UCSD-AML1 (cell line): Measurements from ENCODE around the gene L3MBTL4.
"Not testable (repeated sequence)": the region's sequence is repeated elsewhere in the genome, so short reads cannot be mapped to it uniquely, and the experiment has no call there.

ENCODE experiments used
- DNase-seq: peaks from one replicate; lab custom pipeline; 2025; ENCODE audit not compliant: unreplicated experiment; lab: John Stamatoyannopoulos, UW

Gene L3MBTL4

DNA sequence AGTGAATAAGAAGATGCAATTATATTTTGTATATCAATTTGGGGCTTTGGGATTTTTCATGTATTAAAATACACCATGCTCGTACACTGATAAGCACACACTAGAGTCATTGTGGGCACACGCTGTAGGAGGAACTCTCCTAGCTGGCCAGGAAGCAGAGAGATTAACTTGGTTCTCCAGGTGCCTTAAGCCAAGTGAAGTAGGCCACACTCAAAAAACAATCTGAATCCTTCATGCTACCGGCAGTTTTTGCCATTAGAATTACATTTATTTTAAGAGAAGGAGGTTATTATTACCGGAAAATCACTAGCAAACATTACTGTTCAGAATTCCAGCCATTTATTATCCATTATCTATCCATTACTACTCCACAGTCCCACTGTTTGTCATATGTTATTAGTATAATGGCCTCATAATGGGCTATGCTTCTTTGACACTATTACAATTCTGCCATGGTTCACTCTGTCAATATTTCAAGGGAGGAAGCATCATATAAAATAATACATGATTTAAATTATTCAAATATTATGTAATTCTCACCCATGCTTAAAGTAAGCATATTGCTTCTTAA is 214.4 kb downstream of the L3MBTL4 start:
- DNase-seq = no peak

- no peak for DNase-seq
Observed at GRCh38 chr18:6199777-6200176, 214.9 kb downstream of the L3MBTL4 start.

DNA sequence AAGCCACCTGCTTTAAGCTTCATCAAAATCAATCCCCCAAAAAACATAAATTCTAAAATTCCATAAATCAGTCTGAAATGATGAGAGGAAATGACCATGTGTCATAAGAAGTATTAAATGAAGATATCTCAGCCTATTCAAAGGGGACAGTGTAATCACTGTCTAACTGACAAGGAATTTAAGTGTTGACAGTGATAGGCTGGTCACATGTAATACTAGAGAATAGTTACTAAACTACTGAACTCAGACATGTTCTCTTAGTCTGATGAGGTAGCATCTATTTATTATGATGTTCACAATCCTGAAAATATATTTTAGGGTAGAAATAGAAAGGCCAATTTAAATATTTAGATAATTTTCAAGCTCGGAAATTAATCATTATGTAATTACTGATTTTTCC is 216.1 kb downstream of the L3MBTL4 start:
- no peak for DNase-seq

DNA sequence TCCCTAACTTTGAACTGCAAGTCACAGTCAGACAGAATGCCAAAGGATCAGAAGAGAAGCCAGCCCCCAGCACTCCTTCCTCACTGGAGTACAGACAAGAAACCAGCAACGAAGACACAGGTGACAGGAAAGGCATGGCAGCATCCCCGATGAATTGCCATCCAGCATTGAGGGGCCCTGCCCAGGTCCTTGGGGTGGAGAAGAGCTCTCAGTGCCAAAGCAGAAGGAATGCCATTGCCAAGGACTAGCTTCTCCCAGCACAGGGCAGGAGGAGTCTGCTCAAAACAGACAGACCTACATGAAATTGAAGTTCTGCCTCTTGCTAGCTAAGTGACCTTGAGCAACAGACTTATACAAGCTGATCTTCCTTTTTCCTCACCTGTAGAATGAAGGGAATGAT is 220.1 kb downstream of the L3MBTL4 start:
- no peak for DNase-seq

- DNase-seq = not testable (repeated sequence)
Observed at GRCh38 chr18:6185782-6186181, 228.9 kb downstream of the L3MBTL4 start.

DNA sequence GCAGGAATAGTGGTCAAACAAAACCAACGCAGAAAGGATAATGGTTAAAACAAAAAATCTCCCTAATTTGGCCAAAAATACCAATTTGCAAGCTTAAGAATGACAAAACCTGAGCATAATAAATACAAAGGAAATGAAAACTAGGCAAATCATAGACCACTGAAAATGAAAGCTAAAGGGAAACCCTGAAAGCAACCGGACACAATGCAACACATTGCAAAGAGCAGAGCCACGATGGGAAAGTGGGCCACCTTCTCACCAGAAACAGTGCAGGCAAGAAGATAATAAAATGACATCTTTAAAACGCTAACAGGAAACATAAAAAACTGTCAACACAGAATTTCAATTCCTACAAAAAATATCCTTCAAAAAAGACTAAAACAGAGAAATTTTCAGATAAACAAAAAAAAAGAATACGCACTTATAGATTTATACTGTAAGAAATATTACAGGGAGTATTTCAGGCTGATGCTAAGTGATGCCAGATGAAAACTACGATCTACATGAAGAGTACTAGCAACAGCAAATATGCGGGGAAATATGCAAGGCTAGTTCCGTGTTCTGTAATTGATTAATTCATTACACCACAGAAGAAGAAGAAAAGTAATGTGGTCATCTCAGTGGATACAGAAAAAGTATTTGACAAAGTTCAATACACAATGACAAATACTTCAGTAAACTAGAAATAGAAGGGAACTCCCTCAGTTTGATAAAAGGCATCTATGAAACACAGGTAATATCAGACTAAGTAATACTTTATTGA is 239.5 kb downstream of the L3MBTL4 start:
- no peak for DNase-seq

GRCh38 chr18:6170604-6171003 is 244.1 kb downstream of the L3MBTL4 start:
- DNase-seq = no peak

GRCh38 chr18:6161549-6161948 is 253.2 kb downstream of the L3MBTL4 start:
- no peak for DNase-seq

DNA sequence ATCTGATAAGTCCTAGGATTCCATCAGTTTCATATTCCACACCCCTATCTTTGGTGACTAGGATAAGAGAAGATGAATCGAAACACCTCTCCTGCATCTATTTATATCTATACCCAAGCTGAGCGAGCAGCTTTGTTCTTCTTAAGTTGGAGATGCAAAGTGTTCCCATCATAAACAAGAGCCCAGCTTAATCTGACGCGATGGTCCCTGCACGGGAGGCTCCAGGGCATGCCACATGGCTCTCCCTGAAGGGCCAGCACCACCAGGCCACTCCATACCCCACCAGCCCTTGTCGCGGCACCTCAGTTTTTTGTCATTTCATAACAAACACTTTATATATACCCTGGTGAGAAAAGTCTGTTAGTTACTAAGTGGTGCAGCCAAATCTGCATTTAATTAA is 255.3 kb downstream of the L3MBTL4 start:
- no peak for DNase-seq

- DNase-seq = no peak
Observed at GRCh38 chr18:6158958-6159357, 255.8 kb downstream of the L3MBTL4 start.

DNA sequence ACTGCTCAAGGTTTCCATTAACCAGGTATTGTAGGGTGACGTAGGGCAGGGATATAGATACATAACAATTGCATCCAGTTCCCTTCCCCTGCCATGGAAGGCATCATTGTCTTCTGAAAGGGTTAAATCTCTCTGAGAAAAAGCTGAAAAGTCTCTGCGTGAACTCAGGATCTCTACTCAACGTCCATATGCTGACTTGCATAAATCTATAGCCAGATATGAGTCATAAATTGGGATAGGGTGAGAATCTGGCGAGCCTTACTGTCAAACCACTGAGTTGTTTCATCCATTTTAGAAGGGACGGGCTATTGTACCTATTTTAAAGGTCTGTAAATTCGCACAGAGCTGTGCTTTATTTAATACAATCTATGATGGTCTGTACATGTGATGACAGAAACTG is 258.3 kb downstream of the L3MBTL4 start:
- DNase-seq = no peak

GRCh38 chr18:6155707-6156106 is 259.0 kb downstream of the L3MBTL4 start:
- DNase-seq = no peak

GRCh38 chr18:6150430-6150829 is 264.3 kb downstream of the L3MBTL4 start:
- no peak for DNase-seq

- DNase-seq = no peak
Observed at GRCh38 chr18:6146307-6146661, 268.4 kb downstream of the L3MBTL4 start.

GRCh38 chr18:6145645-6146306 is 268.9 kb downstream of the L3MBTL4 start:
- DNase-seq = no peak

GRCh38 chr18:6139007-6139406 is 275.7 kb downstream of the L3MBTL4 start:
- DNase-seq = no peak

- DNase-seq = not testable (repeated sequence)
Observed at GRCh38 chr18:6135901-6136300, 278.8 kb downstream of the L3MBTL4 start.

GRCh38 chr18:6135029-6135428 is 279.7 kb downstream of the L3MBTL4 start:
- not testable (repeated sequence) for DNase-seq

GRCh38 chr18:6132751-6133368 is 281.9 kb downstream of the L3MBTL4 start:
- no peak for DNase-seq

GRCh38 chr18:6120820-6121279 is 293.9 kb downstream of the L3MBTL4 start:
- DNase-seq = no peak

DNA sequence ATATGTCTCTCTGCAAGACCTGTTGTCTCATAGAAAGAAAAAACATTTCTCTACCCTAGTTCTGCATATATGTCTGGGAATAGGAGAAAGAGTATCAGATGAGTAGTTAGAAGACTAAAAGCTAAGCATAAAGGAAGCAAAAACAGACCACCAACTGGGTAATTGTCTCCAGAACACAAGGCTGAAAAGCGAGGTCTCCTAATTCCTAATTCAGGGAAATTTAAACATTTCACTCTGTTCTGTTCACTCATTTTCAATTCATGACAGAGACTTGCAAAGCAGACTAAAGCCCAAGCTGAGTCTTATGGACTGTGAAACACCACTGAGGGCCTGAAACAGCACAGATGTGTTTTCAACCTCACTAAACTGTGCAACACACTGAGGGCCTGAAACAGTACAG is 294.9 kb downstream of the L3MBTL4 start:
- no peak for DNase-seq

- no peak for DNase-seq
Observed at GRCh38 chr18:6118080-6118479, 296.6 kb downstream of the L3MBTL4 start.
